Suprapubic skin (tissue), 4 donors: ENCODE measurements around the gene NOP14. TPM values are rescaled to one million over a fixed set of nuclear protein-coding genes. Genes with fewer than 3 reads are reported as not detected.

Experiments
- DNase-seq, 2 donors: peaks; one replicate each; pipeline ENCODE4 v3.0.0-alpha.2; 2019; ENCODE audit warnings: low spot score in 2 of 2
- H3K27ac ChIP-seq: fragments of 200-600 bp; sonication (generic); one replicate; pipeline ENCODE4 v1.5.1; 2019
- H3K27me3 ChIP-seq: fragments of 200-600 bp; sonication (generic); one replicate; pipeline ENCODE4 v1.5.1; 2019
- H3K36me3 ChIP-seq: fragments of 200-600 bp; sonication (generic); one replicate; pipeline ENCODE4 v1.5.1; 2019
- H3K4me1 ChIP-seq: fragments of 200-600 bp; sonication (generic); one replicate; pipeline ENCODE4 v1.5.1; 2019
- H3K4me3 ChIP-seq: fragments of 200-600 bp; sonication (generic); one replicate; pipeline ENCODE4 v1.5.1; 2019; ENCODE audit warnings: mild to moderate bottlenecking
- H3K9me3 ChIP-seq: fragments of 200-600 bp; sonication (generic); one replicate; pipeline ENCODE4 v1.5.1; 2019
- CTCF ChIP-seq, 2 donors: fragments of 200-600 bp in 1 of 2; fragments of 450-650 bp in 1 of 2; sonication (generic) in 1 of 2; IDR thresholded peaks; one replicate each; pipeline ENCODE4 v1.5.1; 2016 to 2019; ENCODE audit warnings: antibody characterized with exemption in 2 of 2, mild to moderate bottlenecking in 1 of 2, moderate library complexity in 1 of 2
- EP300 ChIP-seq: sonication (generic); formaldehyde crosslinking; IDR thresholded peaks from one replicate; pipeline ENCODE4 v1.6.1; 2017; ENCODE audit warnings: antibody characterized with exemption
- POLR2A ChIP-seq, 2 donors: fragments of 450-650 bp; IDR thresholded peaks; one replicate each; pipeline ENCODE4 v1.6.1; 2017; ENCODE audit warnings: antibody characterized with exemption in 2 of 2, mild to moderate bottlenecking in 2 of 2, moderate library complexity in 2 of 2
- POLR2AphosphoS5 ChIP-seq, 3 donors: sonication (generic); formaldehyde crosslinking; IDR thresholded peaks; one replicate each; pipeline ENCODE4 v1.6.1; 2017; ENCODE audit warnings: antibody characterized with exemption in 3 of 3
- WGBS: methylation state at CpG from one replicate; pipeline ENCODE4 v1.1.5; 2018; 5-methylcytosine and 5-hydroxymethylcytosine counted together
- total RNA-seq, 4 donors: library from RNA; depleted of rRNA; stranded (reverse); fragments of >200 nt; gene quantifications; one replicate each; pipeline ENCODE4 v1.1.0, GENCODE V29; 2016

NOP14 gene
- total RNA-seq, 4 donors from 2014 or later, result 23.4 to 30.8 (median 27.1) TPM

- no peak for TF ChIP-seq POLR2AphosphoS5 (IDR thresholded peaks at IDR 0.05)
- peaks cover 96% of the 10 kb centered on the region for H3K36me3 ChIP-seq
- no peak for DNase-seq
- no peak overlapping the region for H3K4me3 ChIP-seq
- no peaks in the 10 kb centered on the region for H3K27me3 ChIP-seq
- 94% methylated on average over 13 of the region's 13 CpGs for WGBS
- no peaks in the 10 kb centered on the region for H3K9me3 ChIP-seq
- no peaks in the 10 kb centered on the region for H3K4me1 ChIP-seq
- no peak overlapping the region for H3K27ac ChIP-seq
These were observed 57.7 kb downstream of the NOP14 start for GRCh38 chr4:2905544-2905943.

- H3K27ac ChIP-seq, result no peak overlapping the region
- no peaks in the 10 kb centered on the region for H3K9me3 ChIP-seq
- no peak overlapping the region for H3K4me3 ChIP-seq
- TF ChIP-seq EP300 (no peak), POLR2AphosphoS5 (IDR thresholded peaks at IDR 0.05) (no peak)
- WGBS, result 89% methylated on average over 2 of the region's 2 CpGs
- peaks cover 95% of the 10 kb centered on the region for H3K36me3 ChIP-seq
- no peaks in the 10 kb centered on the region for H3K4me1 ChIP-seq
- no peak for DNase-seq
- H3K27me3 ChIP-seq, result no peaks in the 10 kb centered on the region
These were observed 61.1 kb downstream of the NOP14 start for GRCh38 chr4:2902126-2902525.

GRCh38 chr4:2901186-2901585, 62.0 kb downstream of the NOP14 start:
- peaks cover 95% of the 10 kb centered on the region for H3K36me3 ChIP-seq
- no peaks in the 10 kb centered on the region for H3K4me1 ChIP-seq
- no peaks in the 10 kb centered on the region for H3K9me3 ChIP-seq
- TF ChIP-seq POLR2AphosphoS5 (IDR thresholded peaks at IDR 0.05) (no peak), EP300 (no peak), CTCF (IDR thresholded peaks at IDR 0.05) (no peak), POLR2A (IDR thresholded peaks at IDR 0.05) (no peak)
- no peak for DNase-seq
- no peaks in the 10 kb centered on the region for H3K27me3 ChIP-seq
- H3K4me3 ChIP-seq, result no peak overlapping the region
- 93% methylated on average over 3 of the region's 3 CpGs for WGBS
- no peak overlapping the region for H3K27ac ChIP-seq

- WGBS, result 92% methylated on average over 6 of the region's 6 CpGs
- H3K27me3 ChIP-seq, result no peaks in the 10 kb centered on the region
- no peak for DNase-seq
- H3K4me3 ChIP-seq, result no peak overlapping the region
- H3K9me3 ChIP-seq, result no peaks in the 10 kb centered on the region
- H3K36me3 ChIP-seq, result peaks cover 95% of the 10 kb centered on the region
- no peak overlapping the region for H3K27ac ChIP-seq
- TF ChIP-seq POLR2AphosphoS5 (IDR thresholded peaks at IDR 0.05) (no peak), POLR2A (IDR thresholded peaks at IDR 0.05) (no peak), EP300 (no peak), CTCF (IDR thresholded peaks at IDR 0.05) (no peak)
- no peaks in the 10 kb centered on the region for H3K4me1 ChIP-seq
These were observed 62.5 kb downstream of the NOP14 start for GRCh38 chr4:2900741-2901140.

GRCh38 chr4:2898001-2898400, 65.2 kb downstream of the NOP14 start:
- TF ChIP-seq POLR2AphosphoS5 (IDR thresholded peaks at IDR 0.05) (no peak), CTCF (IDR thresholded peaks at IDR 0.05) (no peak), EP300 (no peak), POLR2A (IDR thresholded peaks at IDR 0.05) (no peak)
- Histone ChIP-seq H3K4me1 (peaks cover 3% of the 10 kb centered on the region), H3K36me3 (peaks cover 86% of the 10 kb centered on the region), H3K27ac (no peak overlapping the region), H3K27me3 (no peaks in the 10 kb centered on the region), H3K9me3 (no peaks in the 10 kb centered on the region), H3K4me3 (no peak overlapping the region)
- no peak for DNase-seq
- 92% methylated on average over 3 of the region's 3 CpGs for WGBS

GRCh38 chr4:2893772-2894171, 69.4 kb downstream of the NOP14 start:
- no peak for TF ChIP-seq POLR2A (IDR thresholded peaks at IDR 0.05)
- no peak for TF ChIP-seq CTCF (IDR thresholded peaks at IDR 0.05)
- no peak for TF ChIP-seq EP300
- no peak for TF ChIP-seq POLR2AphosphoS5 (IDR thresholded peaks at IDR 0.05)
- Histone ChIP-seq H3K36me3 (peaks cover 46% of the 10 kb centered on the region), H3K27ac (no peak overlapping the region), H3K4me3 (no peak overlapping the region), H3K27me3 (no peaks in the 10 kb centered on the region), H3K4me1 (peaks cover 3% of the 10 kb centered on the region), H3K9me3 (no peaks in the 10 kb centered on the region)
- 52% methylated on average over 5 of the region's 5 CpGs for WGBS
- no peak for DNase-seq
